Measurements from ENCODE around the gene GABRB3. TPM values are rescaled to one million over a fixed set of nuclear protein-coding genes. Genes with fewer than 3 reads are reported as not detected.

Gene GABRB3
- total RNA-seq, 1 experiment from 2014 or later = 0.13 TPM

GRCh38 chr15:26516102-26516980 is 256.5 kb downstream of the GABRB3 start:
- Histone ChIP-seq H3K4me3 (ENCODE audit: low read depth in 2 of 2, low read length in 2 of 2) (no peak overlapping the region), H3K36me3 (ENCODE audit: control insufficient read depth, insufficient read depth, low read length) (no peaks in the 10 kb centered on the region), H3K9me3 (ENCODE audit: control insufficient read depth, insufficient read depth, low read depth, low read length) (no peaks in the 10 kb centered on the region), H3K27ac (ENCODE audit: low read length) (no peak overlapping the region), H3K4me1 (ENCODE audit: control insufficient read depth, insufficient read depth, low read length) (no peaks in the 10 kb centered on the region), H3K27me3 (ENCODE audit: control insufficient read depth, insufficient read depth, low read length) (no peaks in the 10 kb centered on the region)
- no peak for TF ChIP-seq TCF7L2 (IDR thresholded peaks at IDR 0.05; ENCODE audit: low read depth, low read length)
- TF ChIP-seq POLR2AphosphoS5 (IDR thresholded peaks at IDR 0.05; ENCODE audit: low read depth, low read length) = no peak
- no peak for TF ChIP-seq SIN3A (IDR thresholded peaks at IDR 0.05; ENCODE audit: borderline replicate concordance, insufficient read depth, low read depth, low read length)
- no peak for TF ChIP-seq CTCF (IDR thresholded peaks at IDR 0.05)
- TF ChIP-seq REST (IDR thresholded peaks at IDR 0.05; ENCODE audit: insufficient read depth in 1 of 2, low read depth in 2 of 2, low read length in 1 of 2) = no peak
- no TSS peak for BruUV-seq (replicated peaks)
- in situ Hi-C loops (cut with HindIII; ENCODE audit: low pct_unique_long_range_greater_than_20kb, low sequenced_read_pairs) (no loop called here), intact Hi-C loops (cut with micrococcal nuclease; ENCODE audit: unreplicated experiment) (no loop called here)
- ATAC-seq = no peak
- CTCF ChIA-PET = no interaction called here
- POLR2A ChIA-PET = no interaction called here
- DNase-seq (ENCODE audit: low read depth, low spot score) = no peak

- BruUV-seq (replicated peaks) = no TSS peak
- no peaks in the 10 kb centered on the region for H3K27me3 ChIP-seq (ENCODE audit: control insufficient read depth, insufficient read depth, low read length)
- no peaks in the 10 kb centered on the region for H3K4me1 ChIP-seq (ENCODE audit: control insufficient read depth, insufficient read depth, low read length)
- ATAC-seq = no peak
- intact Hi-C loops (cut with micrococcal nuclease; ENCODE audit: unreplicated experiment) (no loop called here), in situ Hi-C loops (cut with HindIII; ENCODE audit: low pct_unique_long_range_greater_than_20kb, low sequenced_read_pairs) (no loop called here)
- H3K36me3 ChIP-seq (ENCODE audit: control insufficient read depth, insufficient read depth, low read length) = no peaks in the 10 kb centered on the region
- H3K4me3 ChIP-seq (ENCODE audit: low read depth in 2 of 2, low read length in 2 of 2) = no peak overlapping the region
- H3K27ac ChIP-seq (ENCODE audit: low read length) = no peak overlapping the region
- no peak for TF ChIP-seq TCF7L2 (IDR thresholded peaks at IDR 0.05; ENCODE audit: low read depth, low read length)
- no peak for TF ChIP-seq CTCF (IDR thresholded peaks at IDR 0.05)
- no peak for TF ChIP-seq SIN3A (IDR thresholded peaks at IDR 0.05; ENCODE audit: borderline replicate concordance, insufficient read depth, low read depth, low read length)
- no peak for TF ChIP-seq POLR2AphosphoS5 (IDR thresholded peaks at IDR 0.05; ENCODE audit: low read depth, low read length)
- TF ChIP-seq REST (IDR thresholded peaks at IDR 0.05; ENCODE audit: insufficient read depth in 1 of 2, low read depth in 2 of 2, low read length in 1 of 2) = no peak
- H3K9me3 ChIP-seq (ENCODE audit: control insufficient read depth, insufficient read depth, low read depth, low read length) = no peaks in the 10 kb centered on the region
- CTCF ChIA-PET = no interaction called here
- POLR2A ChIA-PET = no interaction called here
- no peak for DNase-seq (ENCODE audit: low read depth, low spot score)
These were observed 268.9 kb downstream of the GABRB3 start for GRCh38 chr15:26504009-26504408.

Data from Panc1 (cell line).